ENCODE data around the gene PRKAG2.

- TF ChIP-seq CTCF (IDR thresholded peaks at IDR 0.05; ENCODE audit: insufficient read depth, low read length, poor library complexity, severe bottlenecking): no peak
- TF ChIP-seq EZH2phosphoT487 (conservative IDR thresholded peaks at IDR 0.05; ENCODE audit: low read length): no peak
These were observed 306.5 kb downstream of the PRKAG2 start for GRCh38 chr7:151570366-151570915.
